ENCODE results near the gene DLGAP1. TPM values are rescaled to one million over a fixed set of nuclear protein-coding genes. Genes with fewer than 3 reads are reported as not detected.

Gene DLGAP1
- total RNA-seq, 1 experiment from 2014 or later, result not detected

- Mint-ChIP-seq H3K27ac (ENCODE audit: low read depth, unreplicated experiment) (no peak overlapping the region), H3K9me3 (ENCODE audit: unreplicated experiment) (no peaks in the 10 kb centered on the region), H3K27me3 (ENCODE audit: insufficient read depth, unreplicated experiment) (no peaks in the 10 kb centered on the region), H3K36me3 (ENCODE audit: insufficient read depth, unreplicated experiment) (no peaks in the 10 kb centered on the region), H3K4me1 (ENCODE audit: insufficient read depth, unreplicated experiment) (peaks cover 17% of the 10 kb centered on the region), H3K4me3 (ENCODE audit: unreplicated experiment) (no peak overlapping the region)
- POLR2A ChIA-PET, result interaction anchor here (1.0 kb wide), 2 partner anchors 39 to 42 kb away, joined by 3 to 6 read pairs; no protein-coding TSS in a partner anchor
- intact Hi-C loops (cut with micrococcal nuclease), result no loop called here
- TF ChIP-seq, protein P1, sequence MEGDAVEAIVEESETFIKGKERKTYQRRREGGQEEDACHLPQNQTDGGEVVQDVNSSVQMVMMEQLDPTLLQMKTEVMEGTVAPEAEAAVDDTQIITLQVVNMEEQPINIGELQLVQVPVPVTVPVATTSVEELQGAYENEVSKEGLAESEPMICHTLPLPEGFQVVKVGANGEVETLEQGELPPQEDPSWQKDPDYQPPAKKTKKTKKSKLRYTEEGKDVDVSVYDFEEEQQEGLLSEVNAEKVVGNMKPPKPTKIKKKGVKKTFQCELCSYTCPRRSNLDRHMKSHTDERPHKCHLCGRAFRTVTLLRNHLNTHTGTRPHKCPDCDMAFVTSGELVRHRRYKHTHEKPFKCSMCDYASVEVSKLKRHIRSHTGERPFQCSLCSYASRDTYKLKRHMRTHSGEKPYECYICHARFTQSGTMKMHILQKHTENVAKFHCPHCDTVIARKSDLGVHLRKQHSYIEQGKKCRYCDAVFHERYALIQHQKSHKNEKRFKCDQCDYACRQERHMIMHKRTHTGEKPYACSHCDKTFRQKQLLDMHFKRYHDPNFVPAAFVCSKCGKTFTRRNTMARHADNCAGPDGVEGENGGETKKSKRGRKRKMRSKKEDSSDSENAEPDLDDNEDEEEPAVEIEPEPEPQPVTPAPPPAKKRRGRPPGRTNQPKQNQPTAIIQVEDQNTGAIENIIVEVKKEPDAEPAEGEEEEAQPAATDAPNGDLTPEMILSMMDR (IDR thresholded peaks at IDR 0.05; ENCODE audit: unreplicated experiment), result no peak
- CTCF ChIA-PET, result interaction anchor here (0.6 to 1.8 kb wide), 5 partner anchors 20 to 400 kb away, joined by 3 to 9 read pairs (median 6); no protein-coding TSS in a partner anchor
- BruUV-seq (replicated peaks), result no TSS peak
- DNase-seq (ENCODE audit: unreplicated experiment), result no peak
Measured at GRCh38 chr18:3645384-3646156, 809.5 kb downstream of the DLGAP1 start.

DNA sequence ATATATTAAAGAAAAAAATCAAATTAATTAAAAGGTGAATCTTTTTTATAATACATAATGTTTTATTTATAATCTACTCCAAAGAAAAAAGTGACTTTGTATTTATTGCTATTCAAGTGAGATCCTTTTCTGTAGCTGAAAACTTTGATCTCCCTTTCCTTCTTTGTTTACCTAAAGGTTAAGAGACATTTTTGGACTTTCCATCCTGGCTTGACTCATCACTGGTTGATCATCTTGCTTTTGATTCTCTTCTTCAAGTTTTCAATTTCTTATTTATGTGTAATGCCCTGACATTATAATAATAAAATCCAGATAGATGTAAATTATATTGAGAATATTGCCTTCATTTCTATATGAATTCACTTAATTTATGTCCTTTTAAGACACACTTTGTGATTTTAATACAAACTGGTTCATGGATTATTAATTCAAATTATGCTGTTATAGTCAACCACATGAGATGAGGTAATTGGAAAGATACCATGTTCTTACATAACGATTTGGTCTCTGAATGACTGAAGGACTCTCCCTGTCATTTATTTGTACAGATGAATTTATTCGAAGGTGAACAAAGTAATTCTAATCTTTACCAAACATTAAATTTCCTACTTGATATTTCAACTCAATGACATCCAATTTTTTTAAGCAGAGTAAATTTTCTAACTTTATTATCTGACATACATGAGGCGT, 820.7 kb downstream of the DLGAP1 start:
- H3K27me3 Mint-ChIP-seq (ENCODE audit: insufficient read depth, unreplicated experiment), result no peaks in the 10 kb centered on the region
- no peak overlapping the region for H3K27ac Mint-ChIP-seq (ENCODE audit: low read depth, unreplicated experiment)
- DNase-seq (ENCODE audit: unreplicated experiment), result no peak
- no TSS peak for BruUV-seq (replicated peaks)
- no peak overlapping the region for H3K4me3 Mint-ChIP-seq (ENCODE audit: unreplicated experiment)
- H3K4me1 Mint-ChIP-seq (ENCODE audit: insufficient read depth, unreplicated experiment), result no peaks in the 10 kb centered on the region
- ChIA-PET CTCF (interaction anchor here (0.6 kb wide), 1 partner anchor 13 kb away, joined by 3 read pairs; no protein-coding TSS in a partner anchor), POLR2A (interaction anchor here (1.1 to 2.7 kb wide), 2 partner anchors 10 to 18 kb away, joined by 3 to 16 read pairs; no protein-coding TSS in a partner anchor)
- no peaks in the 10 kb centered on the region for H3K9me3 Mint-ChIP-seq (ENCODE audit: unreplicated experiment)
- intact Hi-C loops (cut with micrococcal nuclease), result no loop called here
- TF ChIP-seq, protein P1 (IDR thresholded peaks at IDR 0.05; ENCODE audit: unreplicated experiment), result no peak
- H3K36me3 Mint-ChIP-seq (ENCODE audit: insufficient read depth, unreplicated experiment), result no peaks in the 10 kb centered on the region

GRCh38 chr18:3631887-3632286, 823.2 kb downstream of the DLGAP1 start:
- intact Hi-C loops (cut with micrococcal nuclease), result no loop called here
- no peaks in the 10 kb centered on the region for H3K4me1 Mint-ChIP-seq (ENCODE audit: insufficient read depth, unreplicated experiment)
- no peak overlapping the region for H3K4me3 Mint-ChIP-seq (ENCODE audit: unreplicated experiment)
- no peak for DNase-seq (ENCODE audit: unreplicated experiment)
- TF ChIP-seq, protein P1 (IDR thresholded peaks at IDR 0.05; ENCODE audit: unreplicated experiment), result no peak
- no peaks in the 10 kb centered on the region for H3K36me3 Mint-ChIP-seq (ENCODE audit: insufficient read depth, unreplicated experiment)
- H3K27ac Mint-ChIP-seq (ENCODE audit: low read depth, unreplicated experiment), result no peak overlapping the region
- H3K9me3 Mint-ChIP-seq (ENCODE audit: unreplicated experiment), result no peaks in the 10 kb centered on the region
- BruUV-seq (replicated peaks), result no TSS peak
- POLR2A ChIA-PET, result interaction anchor here (0.7 to 11.8 kb wide), 4 partner anchors 8 to 28 kb away, joined by 3 to 171 read pairs (median 10); no protein-coding TSS in a partner anchor
- no peaks in the 10 kb centered on the region for H3K27me3 Mint-ChIP-seq (ENCODE audit: insufficient read depth, unreplicated experiment)
- CTCF ChIA-PET, result interaction anchor here (0.7 kb wide), 1 partner anchor 11 kb away, joined by 3 read pairs; no protein-coding TSS in a partner anchor

DNA sequence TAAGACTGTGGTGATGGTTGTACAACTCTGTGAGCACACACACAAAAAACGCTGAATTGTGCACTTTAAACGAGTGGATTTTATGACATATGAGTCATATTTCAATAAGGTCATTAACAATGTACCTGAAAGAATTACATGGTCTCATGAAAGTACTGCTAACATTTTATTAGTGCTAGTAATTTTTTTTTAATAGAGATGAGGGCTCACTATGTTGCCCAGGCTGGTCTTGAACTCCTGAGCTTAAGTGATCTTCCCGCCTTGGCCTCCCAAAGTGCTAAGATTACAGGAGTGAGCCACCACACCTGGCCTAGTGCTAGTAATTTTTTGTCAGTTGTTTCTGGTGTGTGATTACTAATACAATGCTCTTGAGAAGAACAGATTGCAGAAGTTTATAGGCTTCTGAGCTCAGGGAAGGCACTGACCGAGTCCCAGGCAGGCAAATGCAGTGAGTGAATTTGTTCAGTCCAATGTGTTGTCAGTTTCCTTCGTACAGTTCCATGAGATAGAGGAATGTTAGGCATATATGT, 828.1 kb downstream of the DLGAP1 start:
- TF ChIP-seq, protein P1 (IDR thresholded peaks at IDR 0.05; ENCODE audit: unreplicated experiment), result no peak
- POLR2A ChIA-PET, result interaction anchor here (0.7 to 11.8 kb wide), 7 partner anchors 15 to 361 kb away, joined by 3 to 184 read pairs (median 108); no protein-coding TSS in a partner anchor
- Mint-ChIP-seq H3K36me3 (ENCODE audit: insufficient read depth, unreplicated experiment) (peaks cover 6% of the 10 kb centered on the region), H3K9me3 (ENCODE audit: unreplicated experiment) (no peaks in the 10 kb centered on the region), H3K27ac (ENCODE audit: low read depth, unreplicated experiment) (no peak overlapping the region), H3K27me3 (ENCODE audit: insufficient read depth, unreplicated experiment) (no peaks in the 10 kb centered on the region), H3K4me1 (ENCODE audit: insufficient read depth, unreplicated experiment) (peaks cover 35% of the 10 kb centered on the region), H3K4me3 (ENCODE audit: unreplicated experiment) (no peak overlapping the region)
- CTCF ChIA-PET, result interaction anchor here (0.6 to 2.6 kb wide), 11 partner anchors 11 to 345 kb away, joined by 3 to 20 read pairs (median 4); no protein-coding TSS in a partner anchor
- BruUV-seq (replicated peaks), result no TSS peak
- DNase-seq (ENCODE audit: unreplicated experiment), result no peak
- intact Hi-C loops (cut with micrococcal nuclease), result no loop called here
